SK-N-SH treated with all-trans-retinoic acid at 6 μM for 48 hours (cell line): ENCODE measurements around the gene NRSN1.

Source experiments
- ATAC-seq: fragments of 200-7000 bp; cut with Tn5 transposase; 3 replicates; pipeline ENCODE4 v1.9.1; 2020; ENCODE audit warnings: mild to moderate bottlenecking, moderate library complexity
- ARNTL ChIP-seq: fragments of 450-650 bp; formaldehyde crosslinking; IDR thresholded peaks from 2 replicates; pipeline ENCODE4 v1.5.0; 2020; ENCODE audit warnings: low read depth, mild to moderate bottlenecking, moderate library complexity, borderline replicate concordance
- ESRRG ChIP-seq: fragments of 250-450 bp; sonication (Bioruptor Pico); IDR thresholded peaks from 2 replicates; pipeline ENCODE4 v1.6.1; 2021; ENCODE audit warnings: mild to moderate bottlenecking
- GLIS3 ChIP-seq: fragments of 250-450 bp; sonication (Bioruptor Pico); IDR thresholded peaks from 2 replicates; pipeline ENCODE4 v1.5.0; 2020; ENCODE audit warnings: mild to moderate bottlenecking, moderate library complexity
- ISL1 ChIP-seq: fragments of 250-450 bp; sonication (Bioruptor Pico); IDR thresholded peaks from 2 replicates; pipeline ENCODE4 v2.1.2; 2022; ENCODE audit warnings: mild to moderate bottlenecking, moderate library complexity
- OSR1 ChIP-seq: fragments of 250-450 bp; sonication (Bioruptor Pico); IDR thresholded peaks from 2 replicates; pipeline ENCODE4 v1.8.0; 2022; ENCODE audit warnings: moderate library complexity, mild to moderate bottlenecking, inconsistent platforms
- POU6F1 ChIP-seq: fragments of 250-450 bp; sonication (Bioruptor Pico); IDR thresholded peaks from 2 replicates; pipeline ENCODE4 v1.8.0; 2021; ENCODE audit warnings: low read depth, mild to moderate bottlenecking, moderate library complexity, borderline replicate concordance
- PPARA ChIP-seq: fragments of 250-450 bp; sonication (Bioruptor Pico); IDR thresholded peaks from 2 replicates; pipeline ENCODE4 v1.5.0; 2020; ENCODE audit warnings: mild to moderate bottlenecking, borderline replicate concordance
- SNAI2 ChIP-seq: fragments of 250-450 bp; sonication (Bioruptor Pico); IDR thresholded peaks from 2 replicates; pipeline ENCODE4 v1.5.0; 2020; ENCODE audit warnings: mild to moderate bottlenecking, moderate library complexity
- TCF4 ChIP-seq: fragments of 250-450 bp; sonication (Bioruptor Pico); IDR thresholded peaks from 2 replicates; pipeline ENCODE4 v1.8.0; 2021; ENCODE audit warnings: mild to moderate bottlenecking, moderate library complexity, borderline replicate concordance
- TOX ChIP-seq: fragments of 250-450 bp; sonication (Bioruptor Pico); IDR thresholded peaks from 2 replicates; pipeline ENCODE4 v1.8.0; 2021; ENCODE audit warnings: mild to moderate bottlenecking, moderate library complexity, borderline replicate concordance
- ZC3H10 ChIP-seq: fragments of 250-450 bp; sonication (Bioruptor Pico); IDR thresholded peaks from 2 replicates; pipeline ENCODE4 v1.5.1; 2021; ENCODE audit warnings: mild to moderate bottlenecking, moderate library complexity
- ZFP3 ChIP-seq: fragments of 250-450 bp; sonication (Bioruptor Pico); IDR thresholded peaks from 2 replicates; pipeline ENCODE4 v1.5.0; 2020; ENCODE audit warnings: mild to moderate bottlenecking, moderate library complexity
- ZFP30 ChIP-seq: fragments of 450-650 bp; formaldehyde crosslinking; IDR thresholded peaks from 2 replicates; pipeline ENCODE4 v1.5.0; 2022; ENCODE audit warnings: mild to moderate bottlenecking, moderate library complexity
- ZNF565 ChIP-seq: fragments of 450-650 bp; formaldehyde crosslinking; conservative IDR thresholded peaks from 2 replicates; pipeline ENCODE4 v1.5.0; 2020; ENCODE audit warnings: low read depth, mild to moderate bottlenecking, moderate library complexity
- ZNF70 ChIP-seq: fragments of 450-650 bp; formaldehyde crosslinking; IDR thresholded peaks from 2 replicates; pipeline ENCODE4 v1.5.0; 2020; ENCODE audit warnings: mild to moderate bottlenecking, moderate library complexity
- TF ChIP-seq, protein P1 (sequence below): fragments of 250-450 bp; sonication (Bioruptor Pico); IDR thresholded peaks from 2 replicates; pipeline ENCODE4 v1.5.0; 2020; ENCODE audit warnings: mild to moderate bottlenecking, moderate library complexity
- TF ChIP-seq, protein P2 (sequence below): fragments of 250-450 bp; sonication (Bioruptor Pico); IDR thresholded peaks from 2 replicates; pipeline ENCODE4 v1.8.0; 2020; ENCODE audit warnings: mild to moderate bottlenecking, moderate library complexity, borderline replicate concordance
- TF ChIP-seq, protein P3 (sequence below): fragments of 250-450 bp; sonication (Bioruptor Pico); IDR thresholded peaks from 2 replicates; pipeline ENCODE4 v1.5.1; 2020; ENCODE audit warnings: low read depth, mild to moderate bottlenecking, moderate library complexity

Gene NRSN1

DNA sequence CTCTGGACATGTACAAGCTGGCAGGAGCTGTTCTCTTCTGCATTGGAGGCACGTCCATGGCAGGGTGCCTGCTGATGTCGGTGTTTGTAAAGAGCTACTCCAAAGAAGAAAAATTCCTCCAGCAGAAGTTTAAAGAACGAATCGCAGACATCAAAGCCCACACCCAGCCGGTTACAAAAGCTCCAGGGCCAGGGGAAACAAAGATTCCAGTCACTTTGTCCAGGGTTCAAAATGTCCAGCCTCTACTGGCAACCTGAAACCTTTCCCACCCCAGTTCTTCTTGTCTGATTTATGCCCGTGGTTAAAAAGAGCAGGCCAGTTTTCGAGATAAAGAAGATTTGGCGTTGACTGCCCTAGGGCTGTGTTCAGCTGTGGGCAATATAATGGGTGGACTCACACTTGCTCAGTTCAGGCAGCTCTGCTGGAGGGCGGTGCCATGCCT, 19.7 kb downstream of the NRSN1 start:
- ATAC-seq, result no peak
- TF ChIP-seq ZNF565 (CRISPR knock-in tag) (no peak), POU6F1 (CRISPR knock-in tag) (no peak), GLIS3 (CRISPR knock-in tag) (no peak), TCF4 (no peak), ZFP3 (CRISPR knock-in tag) (no peak), TOX (no peak)
- TF ChIP-seq, protein P1, sequence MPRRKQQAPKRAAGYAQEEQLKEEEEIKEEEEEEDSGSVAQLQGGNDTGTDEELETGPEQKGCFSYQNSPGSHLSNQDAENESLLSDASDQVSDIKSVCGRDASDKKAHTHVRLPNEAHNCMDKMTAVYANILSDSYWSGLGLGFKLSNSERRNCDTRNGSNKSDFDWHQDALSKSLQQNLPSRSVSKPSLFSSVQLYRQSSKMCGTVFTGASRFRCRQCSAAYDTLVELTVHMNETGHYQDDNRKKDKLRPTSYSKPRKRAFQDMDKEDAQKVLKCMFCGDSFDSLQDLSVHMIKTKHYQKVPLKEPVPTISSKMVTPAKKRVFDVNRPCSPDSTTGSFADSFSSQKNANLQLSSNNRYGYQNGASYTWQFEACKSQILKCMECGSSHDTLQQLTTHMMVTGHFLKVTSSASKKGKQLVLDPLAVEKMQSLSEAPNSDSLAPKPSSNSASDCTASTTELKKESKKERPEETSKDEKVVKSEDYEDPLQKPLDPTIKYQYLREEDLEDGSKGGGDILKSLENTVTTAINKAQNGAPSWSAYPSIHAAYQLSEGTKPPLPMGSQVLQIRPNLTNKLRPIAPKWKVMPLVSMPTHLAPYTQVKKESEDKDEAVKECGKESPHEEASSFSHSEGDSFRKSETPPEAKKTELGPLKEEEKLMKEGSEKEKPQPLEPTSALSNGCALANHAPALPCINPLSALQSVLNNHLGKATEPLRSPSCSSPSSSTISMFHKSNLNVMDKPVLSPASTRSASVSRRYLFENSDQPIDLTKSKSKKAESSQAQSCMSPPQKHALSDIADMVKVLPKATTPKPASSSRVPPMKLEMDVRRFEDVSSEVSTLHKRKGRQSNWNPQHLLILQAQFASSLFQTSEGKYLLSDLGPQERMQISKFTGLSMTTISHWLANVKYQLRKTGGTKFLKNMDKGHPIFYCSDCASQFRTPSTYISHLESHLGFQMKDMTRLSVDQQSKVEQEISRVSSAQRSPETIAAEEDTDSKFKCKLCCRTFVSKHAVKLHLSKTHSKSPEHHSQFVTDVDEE, result no peak

GRCh38 chr6:24146871-24147270, 20.9 kb downstream of the NRSN1 start:
- no peak for ATAC-seq
- no peak for TF ChIP-seq OSR1 (CRISPR knock-in tag)
- TF ChIP-seq POU6F1 (CRISPR knock-in tag), result no peak
- TF ChIP-seq ISL1, result no peak

DNA sequence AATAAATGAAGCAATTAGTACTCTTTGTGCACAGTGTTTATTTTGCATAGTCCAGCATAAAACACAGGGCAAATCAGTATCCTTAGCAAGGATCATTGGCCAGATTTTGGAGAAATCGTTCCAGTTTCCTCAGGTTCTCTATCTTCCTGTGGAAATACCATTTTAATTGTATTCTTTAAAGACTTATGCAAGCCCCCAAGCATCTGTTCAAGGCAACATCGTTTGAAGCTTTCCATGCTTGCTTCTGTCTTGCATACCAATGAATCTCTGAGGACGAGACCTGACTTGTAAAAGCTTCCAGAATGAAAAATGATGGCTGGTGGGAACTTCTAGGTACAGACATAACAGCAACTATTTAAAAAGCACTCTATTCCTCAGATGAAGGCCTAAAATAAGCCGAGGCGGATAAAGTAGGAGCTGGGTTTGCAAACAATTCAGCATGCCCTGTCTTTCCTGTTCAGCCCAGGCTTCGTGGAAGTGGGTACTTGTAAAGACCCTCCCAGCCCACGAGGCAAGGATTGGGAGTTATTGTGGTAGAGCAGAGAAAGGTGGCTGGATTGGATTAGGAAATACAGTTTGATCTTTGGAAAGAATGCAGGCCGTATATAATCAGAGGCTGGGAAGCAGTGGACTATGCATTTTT, 21.6 kb downstream of the NRSN1 start:
- TF ChIP-seq ZNF70 (CRISPR knock-in tag) (no peak), SNAI2 (no peak), ISL1 (no peak), GLIS3 (CRISPR knock-in tag) (no peak), ZC3H10 (CRISPR knock-in tag) (no peak), TOX (no peak), OSR1 (CRISPR knock-in tag) (no peak), POU6F1 (CRISPR knock-in tag) (no peak), ESRRG (CRISPR knock-in tag) (no peak), PPARA (CRISPR knock-in tag) (no peak), ZFP3 (CRISPR knock-in tag) (no peak), ZFP30 (no peak), ARNTL (no peak), TCF4 (no peak)
- TF ChIP-seq, protein P1, result no peak
- TF ChIP-seq, protein P2, sequence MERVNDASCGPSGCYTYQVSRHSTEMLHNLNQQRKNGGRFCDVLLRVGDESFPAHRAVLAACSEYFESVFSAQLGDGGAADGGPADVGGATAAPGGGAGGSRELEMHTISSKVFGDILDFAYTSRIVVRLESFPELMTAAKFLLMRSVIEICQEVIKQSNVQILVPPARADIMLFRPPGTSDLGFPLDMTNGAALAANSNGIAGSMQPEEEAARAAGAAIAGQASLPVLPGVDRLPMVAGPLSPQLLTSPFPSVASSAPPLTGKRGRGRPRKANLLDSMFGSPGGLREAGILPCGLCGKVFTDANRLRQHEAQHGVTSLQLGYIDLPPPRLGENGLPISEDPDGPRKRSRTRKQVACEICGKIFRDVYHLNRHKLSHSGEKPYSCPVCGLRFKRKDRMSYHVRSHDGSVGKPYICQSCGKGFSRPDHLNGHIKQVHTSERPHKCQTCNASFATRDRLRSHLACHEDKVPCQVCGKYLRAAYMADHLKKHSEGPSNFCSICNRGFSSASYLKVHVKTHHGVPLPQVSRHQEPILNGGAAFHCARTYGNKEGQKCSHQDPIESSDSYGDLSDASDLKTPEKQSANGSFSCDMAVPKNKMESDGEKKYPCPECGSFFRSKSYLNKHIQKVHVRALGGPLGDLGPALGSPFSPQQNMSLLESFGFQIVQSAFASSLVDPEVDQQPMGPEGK (CRISPR knock-in tag), result no peak
- TF ChIP-seq, protein P3, sequence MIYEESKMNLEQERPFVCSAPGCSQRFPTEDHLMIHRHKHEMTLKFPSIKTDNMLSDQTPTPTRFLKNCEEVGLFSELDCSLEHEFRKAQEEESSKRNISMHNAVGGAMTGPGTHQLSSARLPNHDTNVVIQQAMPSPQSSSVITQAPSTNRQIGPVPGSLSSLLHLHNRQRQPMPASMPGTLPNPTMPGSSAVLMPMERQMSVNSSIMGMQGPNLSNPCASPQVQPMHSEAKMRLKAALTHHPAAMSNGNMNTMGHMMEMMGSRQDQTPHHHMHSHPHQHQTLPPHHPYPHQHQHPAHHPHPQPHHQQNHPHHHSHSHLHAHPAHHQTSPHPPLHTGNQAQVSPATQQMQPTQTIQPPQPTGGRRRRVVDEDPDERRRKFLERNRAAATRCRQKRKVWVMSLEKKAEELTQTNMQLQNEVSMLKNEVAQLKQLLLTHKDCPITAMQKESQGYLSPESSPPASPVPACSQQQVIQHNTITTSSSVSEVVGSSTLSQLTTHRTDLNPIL, result no peak
- ATAC-seq, result no peak
